ENCODE data around the gene KCNQ5. TPM values are rescaled to one million over a fixed set of nuclear protein-coding genes. Genes with fewer than 3 reads are reported as not detected.
"Not testable (repeated sequence)": the region's sequence is repeated elsewhere in the genome, so short reads cannot be mapped to it uniquely, and the experiment has no call there.

KCNQ5 gene
- total RNA-seq, 1 donor from 2014 or later, result 1.2 TPM

DNA sequence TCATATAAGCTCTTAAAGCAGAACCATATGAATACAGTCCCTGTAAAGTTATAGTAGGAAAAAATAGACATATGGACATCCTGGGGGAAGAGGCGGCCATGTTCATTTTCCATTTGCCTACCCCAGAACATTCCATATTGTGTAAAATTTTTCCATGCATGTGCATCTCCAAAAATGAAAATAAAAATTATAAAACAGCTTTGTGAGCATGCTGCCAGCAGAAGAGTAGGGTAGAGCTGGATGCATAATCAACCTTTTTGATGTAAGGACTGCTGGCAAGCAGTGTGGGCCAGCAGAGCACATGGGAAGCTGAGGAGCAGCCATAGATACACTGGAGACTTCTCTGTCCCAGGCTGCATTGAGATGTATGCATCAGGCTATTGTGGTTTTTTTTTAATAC is 271.0 kb downstream of the KCNQ5 start:
- no peaks in the 10 kb centered on the region for H3K9me3 Mint-ChIP-seq

GRCh38 chr6:72894091-72894490 is 272.2 kb downstream of the KCNQ5 start:
- no peak overlapping the region for H3K27ac Mint-ChIP-seq (ENCODE audit: unreplicated experiment)
- no peaks in the 10 kb centered on the region for H3K4me1 Mint-ChIP-seq
- TF ChIP-seq CTCF (conservative IDR thresholded peaks at IDR 0.05), result no peak
- H3K4me3 Mint-ChIP-seq, result no peak overlapping the region
- peaks cover 3% of the 10 kb centered on the region for H3K27me3 Mint-ChIP-seq (ENCODE audit: low read depth)
- H3K9me3 Mint-ChIP-seq, result peaks cover 5% of the 10 kb centered on the region
- no peaks in the 10 kb centered on the region for H3K36me3 Mint-ChIP-seq (ENCODE audit: low read depth)
- DNase-seq (ENCODE audit: low read depth, low spot score), result no peak

More for the DNA sequence above, 271.0 kb downstream of the KCNQ5 start:
- H3K27me3 Mint-ChIP-seq (ENCODE audit: low read depth), result peaks cover 3% of the 10 kb centered on the region
- TF ChIP-seq CTCF (conservative IDR thresholded peaks at IDR 0.05), result no peak
- no peak for DNase-seq (ENCODE audit: low read depth, low spot score)
- H3K27ac Mint-ChIP-seq (ENCODE audit: unreplicated experiment), result no peak overlapping the region
- H3K36me3 Mint-ChIP-seq (ENCODE audit: low read depth), result no peaks in the 10 kb centered on the region
- H3K4me3 Mint-ChIP-seq, result no peak overlapping the region
- H3K4me1 Mint-ChIP-seq, result no peaks in the 10 kb centered on the region

DNA sequence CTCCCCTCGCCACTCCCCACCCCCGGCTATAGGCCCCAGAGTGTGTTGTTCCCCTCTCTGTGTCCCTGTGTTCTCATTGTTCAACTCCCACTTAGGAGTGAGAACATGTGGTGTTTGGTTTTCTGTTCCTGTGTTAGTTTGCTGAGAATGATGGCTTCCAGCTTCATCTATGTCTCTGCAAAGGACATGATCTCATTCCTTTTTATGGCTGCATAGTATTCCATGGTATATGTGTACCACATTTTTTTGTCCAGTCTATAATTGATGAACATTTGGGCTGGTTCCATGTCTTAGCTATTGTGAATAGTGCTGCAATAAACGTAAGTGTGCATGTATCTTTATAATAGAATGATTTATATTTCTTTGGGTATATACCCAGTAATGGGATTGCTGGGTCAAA is 276.4 kb downstream of the KCNQ5 start:
- not testable (repeated sequence) for H3K9me3 Mint-ChIP-seq; DNase-seq (ENCODE audit: low read depth, low spot score); H3K27ac Mint-ChIP-seq (ENCODE audit: unreplicated experiment); H3K36me3 Mint-ChIP-seq (ENCODE audit: low read depth); H3K4me1 Mint-ChIP-seq; H3K27me3 Mint-ChIP-seq (ENCODE audit: low read depth); H3K4me3 Mint-ChIP-seq

DNA sequence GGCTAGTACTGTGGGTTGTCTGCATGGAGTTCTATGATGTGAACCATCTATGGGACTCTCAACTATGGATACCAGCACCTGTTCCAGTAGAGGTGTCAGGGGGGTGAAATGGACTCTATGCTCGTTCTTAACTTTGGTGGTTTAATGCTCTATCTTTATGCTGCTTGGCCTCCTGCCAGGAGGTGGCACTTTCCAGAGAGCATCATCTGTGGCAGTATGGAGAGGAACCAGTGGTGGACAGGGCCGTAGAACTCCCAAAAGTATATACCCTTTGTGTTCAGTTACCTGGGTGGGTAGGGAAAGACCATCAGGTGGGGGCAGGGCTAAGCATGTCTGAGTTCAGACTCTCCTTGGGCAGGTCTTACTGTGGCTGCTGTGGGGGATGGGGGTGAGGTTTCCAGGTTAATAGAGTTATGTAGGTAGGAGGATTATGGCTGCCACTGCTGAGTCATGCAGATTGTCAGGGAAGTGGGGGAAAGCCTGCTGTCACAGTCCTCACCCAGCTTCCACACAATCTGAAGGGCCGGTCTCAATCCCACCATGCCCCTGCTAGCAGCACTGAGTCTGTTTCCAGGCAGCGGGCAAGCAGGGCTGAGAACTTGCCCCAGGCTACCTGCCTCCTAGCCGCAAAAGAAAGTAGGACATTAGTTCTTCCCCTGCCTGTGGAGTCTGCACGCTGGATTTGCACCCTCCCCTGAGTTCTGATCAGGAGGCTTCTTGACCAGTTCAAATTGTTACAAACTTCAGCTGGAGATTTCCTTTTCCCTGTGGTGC is 284.0 kb downstream of the KCNQ5 start:
- Mint-ChIP-seq H3K4me1 (no peaks in the 10 kb centered on the region), H3K9me3 (no peaks in the 10 kb centered on the region), H3K36me3 (ENCODE audit: low read depth) (no peaks in the 10 kb centered on the region), H3K27me3 (ENCODE audit: low read depth) (no peaks in the 10 kb centered on the region), H3K4me3 (no peak overlapping the region), H3K27ac (ENCODE audit: unreplicated experiment) (no peak overlapping the region)
- DNase-seq (ENCODE audit: low read depth, low spot score), result no peak
- TF ChIP-seq CTCF (conservative IDR thresholded peaks at IDR 0.05), result no peak

DNA sequence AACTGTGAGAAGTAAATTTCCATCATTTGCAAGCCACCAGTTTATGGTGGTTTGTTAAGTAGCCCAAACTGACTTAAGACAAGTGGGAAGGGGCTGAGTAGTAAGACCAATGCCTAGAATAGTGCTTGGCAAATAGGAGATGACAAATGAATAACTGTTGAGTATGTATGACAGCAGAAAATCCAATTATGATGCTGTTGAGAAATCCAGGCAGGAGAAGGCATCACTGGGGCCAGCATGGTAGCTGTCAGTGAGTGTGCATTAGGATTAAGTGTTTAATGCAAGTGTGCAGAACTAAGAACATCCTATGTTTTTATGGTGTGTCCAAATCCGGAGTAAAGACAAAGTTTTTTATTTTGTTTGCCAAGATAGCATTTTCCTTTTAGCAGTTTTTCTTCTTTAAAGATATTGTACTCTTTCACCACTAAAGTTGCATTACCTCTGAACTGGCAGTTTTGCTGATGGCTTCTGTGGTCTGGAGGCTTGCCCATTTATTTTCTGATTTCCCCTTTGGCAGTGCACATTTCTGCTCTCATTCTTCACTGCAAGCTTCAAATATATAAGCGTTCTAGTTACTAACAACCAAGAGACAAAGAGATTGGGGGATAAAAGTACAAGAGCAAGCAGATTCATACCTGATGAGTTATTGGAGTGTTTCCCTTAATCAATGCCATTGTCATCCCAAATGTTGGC is 289.7 kb downstream of the KCNQ5 start:
- H3K27ac Mint-ChIP-seq (ENCODE audit: unreplicated experiment), result no peak overlapping the region
- DNase-seq (ENCODE audit: low read depth, low spot score), result no peak
- H3K4me3 Mint-ChIP-seq, result no peak overlapping the region
- H3K4me1 Mint-ChIP-seq, result no peaks in the 10 kb centered on the region
- TF ChIP-seq CTCF (conservative IDR thresholded peaks at IDR 0.05), result no peak
- H3K36me3 Mint-ChIP-seq (ENCODE audit: low read depth), result no peaks in the 10 kb centered on the region
- no peaks in the 10 kb centered on the region for H3K9me3 Mint-ChIP-seq
- no peaks in the 10 kb centered on the region for H3K27me3 Mint-ChIP-seq (ENCODE audit: low read depth)

GRCh38 chr6:72913797-72914196 is 291.9 kb downstream of the KCNQ5 start:
- H3K4me1 Mint-ChIP-seq, result no peaks in the 10 kb centered on the region
- no peak for DNase-seq (ENCODE audit: low read depth, low spot score)
- H3K27me3 Mint-ChIP-seq (ENCODE audit: low read depth), result no peaks in the 10 kb centered on the region
- no peak overlapping the region for H3K27ac Mint-ChIP-seq (ENCODE audit: unreplicated experiment)
- no peaks in the 10 kb centered on the region for H3K9me3 Mint-ChIP-seq
- TF ChIP-seq CTCF (conservative IDR thresholded peaks at IDR 0.05), result no peak
- H3K4me3 Mint-ChIP-seq, result no peak overlapping the region
- no peaks in the 10 kb centered on the region for H3K36me3 Mint-ChIP-seq (ENCODE audit: low read depth)
